Stimulated activated naive CD8-positive, alpha-beta T cell treated with anti-CD3 and anti-CD28 coated beads, Interleukin-15, Interleukin-2, amounts not matched to agents 100 ng/mL and 50 ng/mL, for 24 hours (primary cell): ENCODE data around the gene HDX.
"Not testable (repeated sequence)": the region's sequence is repeated elsewhere in the genome, so short reads cannot be mapped to it uniquely, and the experiment has no call there.

Source experiments
- H3K27ac Mint-ChIP-seq: one replicate; pipeline ENCODE4 v1.8.0; 2021; ENCODE audit warnings: mild to moderate bottlenecking, mixed read lengths
- H3K27me3 Mint-ChIP-seq: one replicate; pipeline ENCODE4 v1.8.0; 2021; ENCODE audit warnings: mixed read lengths
- H3K36me3 Mint-ChIP-seq: one replicate; pipeline ENCODE4 v1.8.0; 2021; ENCODE audit warnings: low read depth, mixed read lengths
- H3K4me1 Mint-ChIP-seq: one replicate; pipeline ENCODE4 v1.8.0; 2021; ENCODE audit warnings: low read depth, mixed read lengths
- H3K4me3 Mint-ChIP-seq: one replicate; pipeline ENCODE4 v1.8.0; 2021; ENCODE audit warnings: mild to moderate bottlenecking, mixed read lengths
- H3K9me3 Mint-ChIP-seq: one replicate; pipeline ENCODE4 v1.8.0; 2021; ENCODE audit warnings: mixed read lengths

HDX gene

GRCh38 chrX:84415140-84415539, 87.1 kb downstream of the HDX start:
- Mint-ChIP-seq H3K9me3 (peaks cover 7% of the 10 kb centered on the region), H3K4me1 (no peaks in the 10 kb centered on the region), H3K27me3 (no peaks in the 10 kb centered on the region), H3K36me3 (no peaks in the 10 kb centered on the region), H3K4me3 (no peak overlapping the region), H3K27ac (no peak overlapping the region)

- Mint-ChIP-seq H3K27ac (no peak overlapping the region), H3K9me3 (no peaks in the 10 kb centered on the region), H3K4me1 (no peaks in the 10 kb centered on the region), H3K36me3 (no peaks in the 10 kb centered on the region), H3K27me3 (no peaks in the 10 kb centered on the region), H3K4me3 (no peak overlapping the region)
These were observed 138.6 kb downstream of the HDX start for GRCh38 chrX:84363663-84364062.

- H3K9me3 Mint-ChIP-seq: no peaks in the 10 kb centered on the region
- H3K27ac Mint-ChIP-seq: no peak overlapping the region
- no peak overlapping the region for H3K4me3 Mint-ChIP-seq
- no peaks in the 10 kb centered on the region for H3K27me3 Mint-ChIP-seq
- no peaks in the 10 kb centered on the region for H3K36me3 Mint-ChIP-seq
- no peaks in the 10 kb centered on the region for H3K4me1 Mint-ChIP-seq
These were observed 139.2 kb downstream of the HDX start for GRCh38 chrX:84363051-84363450.

- no peaks in the 10 kb centered on the region for H3K27me3 Mint-ChIP-seq
- H3K36me3 Mint-ChIP-seq: no peaks in the 10 kb centered on the region
- no peak overlapping the region for H3K4me3 Mint-ChIP-seq
- H3K4me1 Mint-ChIP-seq: no peaks in the 10 kb centered on the region
- H3K9me3 Mint-ChIP-seq: no peaks in the 10 kb centered on the region
- no peak overlapping the region for H3K27ac Mint-ChIP-seq
These were observed 139.9 kb downstream of the HDX start for GRCh38 chrX:84362184-84362838.

GRCh38 chrX:84358271-84358670, 144.0 kb downstream of the HDX start:
- H3K27ac Mint-ChIP-seq: no peak overlapping the region
- no peaks in the 10 kb centered on the region for H3K36me3 Mint-ChIP-seq
- H3K9me3 Mint-ChIP-seq: no peaks in the 10 kb centered on the region
- no peaks in the 10 kb centered on the region for H3K27me3 Mint-ChIP-seq
- no peaks in the 10 kb centered on the region for H3K4me1 Mint-ChIP-seq
- H3K4me3 Mint-ChIP-seq: no peak overlapping the region

- Mint-ChIP-seq H3K9me3 (no peaks in the 10 kb centered on the region), H3K4me3 (no peak overlapping the region), H3K27me3 (no peaks in the 10 kb centered on the region), H3K4me1 (no peaks in the 10 kb centered on the region), H3K27ac (no peak overlapping the region), H3K36me3 (no peaks in the 10 kb centered on the region)
These were observed 145.0 kb downstream of the HDX start for GRCh38 chrX:84357296-84357695.

- H3K4me1 Mint-ChIP-seq: no peaks in the 10 kb centered on the region
- no peaks in the 10 kb centered on the region for H3K27me3 Mint-ChIP-seq
- H3K27ac Mint-ChIP-seq: no peak overlapping the region
These were observed 161.3 kb downstream of the HDX start for GRCh38 chrX:84340968-84341367.

GRCh38 chrX:84339507-84340364, 162.5 kb downstream of the HDX start:
- Mint-ChIP-seq H3K27ac (no peak overlapping the region), H3K36me3 (no peaks in the 10 kb centered on the region), H3K4me3 (no peak overlapping the region), H3K27me3 (no peaks in the 10 kb centered on the region), H3K4me1 (no peaks in the 10 kb centered on the region), H3K9me3 (no peaks in the 10 kb centered on the region)

More at GRCh38 chrX:84340968-84341367, 161.3 kb downstream of the HDX start:
- H3K4me3 Mint-ChIP-seq: no peak overlapping the region
- H3K9me3 Mint-ChIP-seq: no peaks in the 10 kb centered on the region
- no peaks in the 10 kb centered on the region for H3K36me3 Mint-ChIP-seq

- H3K36me3 Mint-ChIP-seq: no peaks in the 10 kb centered on the region
- H3K4me1 Mint-ChIP-seq: no peaks in the 10 kb centered on the region
- no peaks in the 10 kb centered on the region for H3K9me3 Mint-ChIP-seq
- no peaks in the 10 kb centered on the region for H3K27me3 Mint-ChIP-seq
- H3K4me3 Mint-ChIP-seq: no peak overlapping the region
- no peak overlapping the region for H3K27ac Mint-ChIP-seq
These were observed 165.6 kb downstream of the HDX start for GRCh38 chrX:84336646-84337045.

GRCh38 chrX:84335121-84335520, 167.1 kb downstream of the HDX start:
- no peaks in the 10 kb centered on the region for H3K27me3 Mint-ChIP-seq
- H3K27ac Mint-ChIP-seq: no peak overlapping the region
- H3K36me3 Mint-ChIP-seq: no peaks in the 10 kb centered on the region
- no peak overlapping the region for H3K4me3 Mint-ChIP-seq
- H3K9me3 Mint-ChIP-seq: no peaks in the 10 kb centered on the region
- H3K4me1 Mint-ChIP-seq: no peaks in the 10 kb centered on the region

- Mint-ChIP-seq H3K4me3 (no peak overlapping the region), H3K4me1 (no peaks in the 10 kb centered on the region), H3K27me3 (no peaks in the 10 kb centered on the region), H3K9me3 (no peaks in the 10 kb centered on the region), H3K36me3 (no peaks in the 10 kb centered on the region), H3K27ac (no peak overlapping the region)
These were observed 180.0 kb downstream of the HDX start for GRCh38 chrX:84322083-84322827.

- no peaks in the 10 kb centered on the region for H3K36me3 Mint-ChIP-seq
- no peaks in the 10 kb centered on the region for H3K27me3 Mint-ChIP-seq
- no peaks in the 10 kb centered on the region for H3K9me3 Mint-ChIP-seq
- no peak overlapping the region for H3K27ac Mint-ChIP-seq
- no peaks in the 10 kb centered on the region for H3K4me1 Mint-ChIP-seq
- no peak overlapping the region for H3K4me3 Mint-ChIP-seq
These were observed 181.6 kb downstream of the HDX start for GRCh38 chrX:84320614-84321013.

- no peaks in the 10 kb centered on the region for H3K36me3 Mint-ChIP-seq
- H3K27me3 Mint-ChIP-seq: no peaks in the 10 kb centered on the region
- no peaks in the 10 kb centered on the region for H3K4me1 Mint-ChIP-seq
- H3K27ac Mint-ChIP-seq: no peak overlapping the region
- no peak overlapping the region for H3K4me3 Mint-ChIP-seq
- H3K9me3 Mint-ChIP-seq: no peaks in the 10 kb centered on the region
These were observed 182.2 kb downstream of the HDX start for GRCh38 chrX:84320023-84320422.

- no peak overlapping the region for H3K4me3 Mint-ChIP-seq
- no peak overlapping the region for H3K27ac Mint-ChIP-seq
These were observed 183.6 kb downstream of the HDX start for GRCh38 chrX:84318661-84319060.

GRCh38 chrX:84315946-84316345, 186.3 kb downstream of the HDX start:
- not testable (repeated sequence) for H3K27me3 Mint-ChIP-seq, H3K9me3 Mint-ChIP-seq, H3K36me3 Mint-ChIP-seq, H3K4me3 Mint-ChIP-seq, H3K4me1 Mint-ChIP-seq, H3K27ac Mint-ChIP-seq

More at GRCh38 chrX:84318661-84319060, 183.6 kb downstream of the HDX start:
- Mint-ChIP-seq H3K36me3 (no peaks in the 10 kb centered on the region), H3K4me1 (no peaks in the 10 kb centered on the region), H3K9me3 (no peaks in the 10 kb centered on the region), H3K27me3 (no peaks in the 10 kb centered on the region)
